Inferior parietal cortex (tissue), 1 donor: ENCODE results near the gene AP3S2.
"Not testable (repeated sequence)": the region's sequence is repeated elsewhere in the genome, so short reads cannot be mapped to it uniquely, and the experiment has no call there.

ENCODE experiments used
- DNase-seq: peaks from one replicate; pipeline ENCODE4 v3.0.0-alpha.2; 2016; ENCODE audit errors: extremely low spot score

Gene AP3S2

GRCh38 chr15:89893696-89894447 is at the start of gene AP3S2:
Gene AP3S2, minus strand, starts transcription at chr15:89893994. Its CDS starts 45 bp downstream, at chr15:89893949.
- peak; percentile 95 for DNase-seq

GRCh38 chr15:89939910-89940309 is 46.1 kb upstream of the AP3S2 start:
- DNase-seq: no peak

- not testable (repeated sequence) for DNase-seq
Measured at GRCh38 chr15:89939377-89939776, 45.6 kb upstream of the AP3S2 start.

- no peak for DNase-seq
Measured at GRCh38 chr15:89937365-89938350, 43.9 kb upstream of the AP3S2 start.

DNA sequence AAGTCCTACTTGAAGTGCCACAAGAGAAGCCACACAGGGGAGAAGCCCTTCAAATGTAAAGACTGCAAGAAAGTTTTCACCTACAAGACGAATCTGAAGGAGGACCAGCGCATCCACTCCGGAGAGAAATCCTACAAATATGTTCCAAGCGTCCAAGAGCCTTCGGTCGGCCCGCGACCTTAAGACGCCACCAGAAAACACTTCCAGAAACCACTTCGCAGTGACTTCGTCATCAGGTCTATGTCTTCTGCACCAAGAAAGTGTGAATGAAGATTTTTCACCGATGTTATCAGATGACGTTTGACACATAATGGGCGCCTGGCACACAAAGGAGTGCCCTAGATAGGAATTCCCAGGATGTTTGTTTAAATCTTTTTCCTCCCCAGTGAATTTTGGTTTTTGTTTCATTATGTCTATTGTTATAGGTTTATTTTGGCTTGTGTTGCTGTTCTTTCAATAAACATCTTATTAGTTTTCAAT is 43.0 kb upstream of the AP3S2 start:
- no peak for DNase-seq

DNA sequence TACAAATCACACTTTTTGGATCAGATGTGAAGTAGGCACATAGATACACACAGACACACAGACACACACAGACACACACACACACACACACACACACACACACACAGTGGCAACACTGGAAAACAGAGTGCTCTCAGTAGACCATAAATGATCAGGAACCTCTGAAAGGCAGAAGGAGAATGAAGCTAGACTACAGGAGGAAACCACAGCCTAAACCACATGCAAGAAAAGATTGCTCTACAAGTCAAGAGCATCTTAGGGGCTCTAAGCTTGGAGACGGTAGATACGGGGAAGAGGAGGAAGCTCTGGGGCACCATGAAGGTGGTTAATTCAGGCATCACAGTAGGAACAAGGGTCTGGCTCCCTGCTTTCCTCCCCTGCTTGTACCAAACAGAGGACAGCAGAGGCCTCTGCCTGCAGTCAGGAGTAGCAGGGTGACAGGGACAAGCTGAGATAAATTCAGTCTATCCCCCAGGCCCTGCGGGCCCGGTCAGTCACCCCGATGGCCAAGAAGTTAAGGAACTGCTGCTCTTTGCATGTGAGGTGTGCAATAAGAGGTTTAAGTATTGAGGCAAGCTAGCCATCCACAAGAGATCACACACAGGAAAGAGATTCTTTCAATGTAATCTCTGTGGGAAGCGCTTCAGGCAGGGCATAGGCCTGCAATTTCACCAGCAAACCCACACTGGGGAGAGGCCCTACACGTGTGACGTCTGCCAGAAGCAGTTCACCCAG is 42.4 kb upstream of the AP3S2 start:
- no peak for DNase-seq

- no peak for DNase-seq
Measured at GRCh38 chr15:89932880-89933279, 39.1 kb upstream of the AP3S2 start.

DNA sequence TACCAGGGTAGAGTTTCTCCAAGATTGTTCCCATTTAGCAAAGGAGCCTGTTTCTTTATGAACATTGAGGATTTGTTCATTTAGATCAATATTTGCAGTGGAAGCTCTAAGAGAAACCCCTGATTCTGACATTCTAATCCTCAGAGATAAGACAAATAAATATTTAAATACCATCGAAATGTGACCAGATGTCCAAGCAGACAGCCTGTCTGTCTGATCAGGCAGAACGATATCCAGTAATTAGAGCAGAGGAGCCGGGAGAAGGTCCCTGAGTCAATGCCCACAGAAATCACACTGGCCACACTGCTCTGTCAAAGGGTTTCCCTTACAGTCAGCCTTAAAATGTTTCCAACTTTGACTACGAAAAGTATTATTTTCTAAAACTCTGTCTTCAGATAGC is 34.6 kb upstream of the AP3S2 start:
- DNase-seq: no peak

DNA sequence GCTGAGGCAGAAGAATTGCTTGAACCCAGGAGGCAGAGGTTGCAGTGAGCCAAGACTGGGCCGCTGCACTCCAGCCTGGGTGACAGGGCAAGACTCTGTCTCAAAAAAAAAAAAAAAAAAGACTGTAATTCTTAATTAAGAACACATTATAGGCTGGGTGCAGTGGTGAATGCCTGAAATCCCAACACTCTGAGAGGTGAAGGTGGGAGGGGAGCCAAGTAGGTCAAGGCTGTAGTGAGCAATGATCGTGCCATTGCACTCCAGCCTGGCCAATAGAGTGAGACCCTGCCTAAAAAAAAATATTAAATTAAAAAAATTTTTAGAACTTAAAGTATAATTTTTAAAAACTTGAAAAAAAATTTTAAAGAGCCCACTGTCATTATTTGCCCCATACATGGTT is 32.4 kb upstream of the AP3S2 start:
- DNase-seq: no peak

DNA sequence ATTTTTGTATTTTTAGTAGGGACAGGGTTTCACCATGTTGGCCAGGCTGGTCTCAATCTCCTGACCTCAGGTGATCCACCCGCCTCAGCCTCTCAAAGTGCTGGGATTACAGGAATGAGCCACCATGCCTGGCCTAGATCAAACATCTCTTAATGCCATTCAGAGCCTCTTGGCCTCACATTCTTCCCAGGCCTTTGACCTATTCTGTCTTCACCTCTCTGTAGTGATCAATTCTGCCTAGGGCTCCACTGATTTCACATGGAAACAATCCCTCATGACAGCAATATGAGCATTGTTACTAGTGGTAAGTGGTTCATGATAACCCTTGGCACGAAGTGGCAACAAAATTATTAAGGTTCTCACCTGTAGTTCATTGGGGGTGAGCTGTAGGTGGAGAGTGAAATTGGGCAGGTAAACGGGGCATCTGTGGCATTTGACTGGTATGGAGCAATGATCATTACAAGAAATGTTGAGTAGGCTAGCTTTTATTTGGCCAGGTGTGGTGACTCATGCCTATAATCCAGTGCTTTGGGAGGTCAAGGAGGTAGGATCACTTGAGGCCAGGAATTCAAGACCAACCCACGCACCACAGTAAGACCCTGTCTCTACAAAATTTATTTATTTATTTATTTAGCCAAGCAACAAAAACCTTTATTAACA is 23.8 kb upstream of the AP3S2 start:
- DNase-seq: no peak

GRCh38 chr15:89916660-89917059 is 22.9 kb upstream of the AP3S2 start:
- no peak for DNase-seq

GRCh38 chr15:89912674-89913396 is 19.0 kb upstream of the AP3S2 start, which contains the start of gene ARPIN:
Gene ARPIN, minus strand, starts transcription at chr15:89912952. Its CDS starts 117 bp downstream, at chr15:89912835.
- peak; percentile 28 for DNase-seq

DNA sequence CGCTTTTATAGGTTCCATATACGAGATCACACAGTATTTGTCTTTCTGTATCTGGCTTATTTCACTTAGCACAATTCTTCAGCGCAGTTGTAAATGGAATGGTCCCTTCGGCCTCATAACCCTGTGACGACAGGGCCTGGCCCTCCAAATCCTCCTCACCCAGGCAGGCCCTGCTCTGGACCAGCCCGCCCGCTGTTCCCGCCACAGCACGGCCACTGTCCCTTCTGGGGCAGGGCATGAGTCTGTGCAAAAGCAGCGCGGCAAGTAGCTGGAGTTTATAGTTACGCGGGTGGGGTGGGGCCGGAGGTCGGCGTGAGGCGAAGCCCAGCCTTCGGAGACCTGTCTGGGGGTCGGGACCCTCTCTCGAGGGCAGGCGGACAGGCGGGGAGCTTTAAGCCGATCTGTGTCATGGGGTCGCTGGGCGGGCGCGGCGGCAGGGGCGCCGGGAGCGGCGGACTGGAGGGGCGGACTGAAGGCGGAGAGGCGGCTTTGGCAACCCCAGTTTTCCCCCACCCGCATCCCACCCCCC is 18.4 kb upstream of the AP3S2 start:
- DNase-seq: no peak

DNA sequence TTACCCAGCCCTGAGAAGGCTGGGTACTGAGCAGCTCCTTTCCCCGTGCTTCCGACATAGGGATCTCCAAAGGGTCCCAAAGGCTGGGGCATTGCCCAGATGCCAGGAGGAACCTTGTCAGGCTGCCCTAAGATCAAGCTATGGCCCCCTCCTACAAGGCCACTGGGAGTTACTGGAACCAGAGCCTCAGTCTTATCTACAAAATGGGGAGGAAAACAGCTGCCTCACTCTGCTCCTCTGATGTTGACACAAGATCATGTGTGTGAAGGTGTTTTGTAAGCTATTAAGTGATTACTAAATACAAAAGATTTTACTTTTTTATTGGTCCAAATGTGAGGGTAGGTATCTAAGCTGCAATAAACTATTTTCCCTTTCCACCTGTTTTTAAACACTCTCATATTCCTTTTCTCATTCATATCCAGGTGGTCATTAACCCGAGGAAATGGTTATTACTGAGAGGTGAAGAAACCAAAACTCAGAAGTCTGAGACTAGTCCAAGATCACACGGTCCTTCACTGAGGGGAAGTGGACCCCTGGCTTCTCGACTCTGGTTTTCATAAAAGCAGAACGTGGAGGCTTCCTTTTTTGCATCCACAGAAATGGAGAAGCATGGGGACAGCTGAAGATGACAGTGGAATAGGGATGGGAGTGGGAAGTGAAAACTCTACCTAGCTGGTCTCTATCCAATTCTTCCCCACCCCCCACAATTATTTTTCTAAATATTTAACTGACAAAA is 17.3 kb upstream of the AP3S2 start:
- peak; percentile 19 for DNase-seq

DNA sequence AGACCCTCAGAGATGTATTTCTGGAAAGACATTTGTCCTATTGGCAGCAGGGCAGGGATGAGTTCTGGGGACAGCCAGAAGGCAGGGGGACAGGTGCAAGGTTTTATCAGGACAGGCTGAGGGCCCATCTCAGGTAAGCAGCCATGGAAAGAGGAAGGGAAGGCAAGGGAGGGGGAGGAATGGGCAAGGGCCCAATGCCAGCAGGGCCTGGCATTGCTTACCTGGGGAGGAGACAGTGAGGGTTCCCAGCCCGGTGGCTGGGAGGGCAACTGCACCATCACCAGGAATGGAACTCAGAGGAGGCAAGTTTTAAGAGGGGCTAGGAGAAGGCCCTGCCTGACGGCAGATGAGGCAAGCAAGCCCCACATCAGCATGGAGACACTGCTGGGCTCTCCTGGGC is 15.8 kb upstream of the AP3S2 start:
- DNase-seq: no peak

- no peak for DNase-seq
Measured at GRCh38 chr15:89908226-89908625, 14.4 kb upstream of the AP3S2 start.

DNA sequence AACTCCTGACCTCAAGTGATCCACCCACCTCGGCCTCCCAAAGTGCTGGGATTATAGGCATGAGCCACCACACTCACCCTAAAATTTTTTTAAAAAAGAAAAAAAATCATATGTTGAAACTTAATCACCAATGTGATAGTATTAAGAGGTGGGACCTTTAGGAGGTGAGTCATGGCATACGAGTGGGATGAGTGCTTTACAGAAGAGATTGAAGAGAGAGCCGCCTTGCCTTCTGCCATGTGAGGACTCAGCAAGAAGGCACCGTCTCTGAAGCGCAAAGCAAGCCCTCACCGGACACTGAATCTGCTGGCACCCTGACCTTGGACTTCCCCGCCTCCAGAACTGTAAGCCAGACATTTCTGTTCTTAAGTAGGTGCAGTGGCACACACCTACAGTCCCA is 13.5 kb upstream of the AP3S2 start:
- DNase-seq: no peak

DNA sequence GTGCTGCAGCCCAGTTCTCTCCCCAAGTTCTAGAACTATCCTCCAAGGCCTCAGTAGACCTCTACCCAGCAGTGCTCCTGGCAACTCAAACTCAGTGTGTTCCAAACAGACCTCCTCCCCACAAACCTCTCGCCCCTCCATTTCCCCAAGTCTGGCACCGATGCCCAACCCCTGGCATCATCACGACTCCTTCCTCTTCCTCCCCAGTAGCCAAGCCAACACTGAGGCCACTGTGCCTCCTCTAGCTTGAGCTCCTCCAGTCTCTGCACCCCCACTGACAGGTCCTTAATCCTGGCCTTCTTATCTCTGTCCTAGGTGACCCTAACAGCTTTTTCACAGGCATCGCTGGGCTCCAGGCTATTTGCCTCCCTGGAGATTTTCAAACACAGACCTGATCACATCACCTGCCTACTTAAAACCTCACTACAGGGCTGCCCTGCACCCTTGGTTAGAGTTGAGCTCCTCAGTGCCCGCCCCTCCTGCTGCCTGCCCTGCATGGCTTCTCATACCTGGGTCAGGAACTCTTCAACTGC is 12.1 kb upstream of the AP3S2 start:
- no peak for DNase-seq

- DNase-seq: no peak
Measured at GRCh38 chr15:89904519-89904918, 10.7 kb upstream of the AP3S2 start.

DNA sequence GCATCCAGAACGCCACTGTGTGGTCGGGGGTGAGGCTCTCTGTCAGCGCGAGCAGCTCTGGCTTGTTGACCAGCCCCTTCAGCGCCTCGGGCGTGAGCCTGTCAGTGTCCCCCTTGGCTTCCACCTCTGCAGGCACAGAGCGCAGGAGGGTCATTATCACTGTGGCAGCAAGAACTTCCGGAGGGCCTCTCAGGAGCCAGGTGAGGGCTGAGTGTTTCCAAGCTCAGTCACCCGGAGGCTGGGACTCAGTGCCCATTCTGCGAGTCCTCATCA is 10.0 kb upstream of the AP3S2 start:
- no peak for DNase-seq
